GM12891 (cell line): ENCODE measurements around the gene SETBP1.

Source experiments
- PAX5 ChIP-seq: IDR thresholded peaks from 2 replicates; pipeline ENCODE4 v1.6.1; 2011; ENCODE audit warnings: low read length, moderate library complexity, mild to moderate bottlenecking; ENCODE audit not compliant: insufficient read depth, severe bottlenecking
- POLR2A ChIP-seq: IDR thresholded peaks from 2 replicates; pipeline ENCODE4 v1.6.1; 2011; ENCODE audit warnings: low read depth, low read length, control low read depth
- POLR2AphosphoS5 ChIP-seq: IDR thresholded peaks from 2 replicates; pipeline ENCODE4 v1.6.1; 2011; ENCODE audit warnings: low read depth, low read length, control low read depth
- POU2F2 ChIP-seq: IDR thresholded peaks from 2 replicates; pipeline ENCODE4 v1.6.1; 2011; ENCODE audit warnings: low read depth, mild to moderate bottlenecking, control low read depth, low read length, moderate library complexity
- SPI1 ChIP-seq: IDR thresholded peaks from 2 replicates; pipeline ENCODE4 v1.6.1; 2011; ENCODE audit warnings: low read depth, low read length, control low read depth
- TAF1 ChIP-seq: IDR thresholded peaks from 2 replicates; pipeline ENCODE4 v1.6.1; 2011; ENCODE audit warnings: low read depth, low read length, control low read depth

DNA sequence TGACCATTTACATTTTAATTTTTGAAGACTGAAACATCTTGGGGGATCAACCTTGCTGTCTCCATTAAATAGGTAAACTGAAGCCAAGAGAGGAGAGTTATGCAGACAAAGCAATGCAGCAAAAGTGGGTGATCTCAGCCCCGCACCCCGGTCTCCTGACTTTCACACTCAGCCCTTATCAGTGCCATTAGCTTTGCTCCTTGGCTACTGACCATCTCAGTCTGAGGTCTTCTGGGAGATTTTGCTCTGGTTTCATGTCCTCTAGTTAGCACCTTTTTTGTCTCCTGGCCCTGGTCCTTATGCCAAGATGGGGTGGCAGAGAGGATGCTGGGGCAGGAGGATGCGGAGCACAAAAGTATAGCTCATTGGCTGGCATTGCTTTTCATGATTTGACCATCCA, 61.4 kb downstream of the SETBP1 start:
- TF ChIP-seq POLR2AphosphoS5 (no peak), POLR2A (no peak), SPI1 (no peak), TAF1 (no peak), PAX5 (no peak), POU2F2 (no peak)
